KBM-7 (cell line): ENCODE measurements around the gene TPD52L2.

Source experiments
- DNase-seq: peaks from one replicate; pipeline ENCODE4 v3.0.0-alpha.2; 2015
- in situ Hi-C: fragments of 300-500 bp; cut with MboI; formaldehyde crosslinking; loops from 2 replicates; pipeline ENCODE4 v1.14.3; 2020; ENCODE audit warnings: low sequenced_read_pairs, low pct_unique_long_range_greater_than_20kb, mixed read lengths

The TPD52L2 gene

GRCh38 chr20:63833776-63834490 lies 31.1 kb upstream of the TPD52L2 start:
- DNase-seq: no peak
- in situ Hi-C loops: no loop called here

GRCh38 chr20:63834491-63834880 lies 30.6 kb upstream of the TPD52L2 start:
- no peak for DNase-seq
- in situ Hi-C loops: no loop called here

GRCh38 chr20:63835021-63835858 lies 29.8 kb upstream of the TPD52L2 start:
- peak; percentile 53 for DNase-seq
- in situ Hi-C loops: no loop called here

- in situ Hi-C loops: no loop called here
- no peak for DNase-seq
Observed at GRCh38 chr20:63836458-63837344, 28.4 kb upstream of the TPD52L2 start.

- no peak for DNase-seq
Observed at GRCh38 chr20:63837479-63837878, 27.6 kb upstream of the TPD52L2 start.

GRCh38 chr20:63839620-63840019 lies 25.4 kb upstream of the TPD52L2 start:
- in situ Hi-C loops: no loop called here
- no peak for DNase-seq

More at GRCh38 chr20:63837479-63837878, 27.6 kb upstream of the TPD52L2 start:
- in situ Hi-C loops: no loop called here

- DNase-seq: no peak
- in situ Hi-C loops: no loop called here
Observed at GRCh38 chr20:63840405-63840828, 24.7 kb upstream of the TPD52L2 start.

- in situ Hi-C loops: no loop called here
- DNase-seq: no peak
Observed at GRCh38 chr20:63842258-63842657, 22.8 kb upstream of the TPD52L2 start.

- DNase-seq: no peak
- in situ Hi-C loops: no loop called here
Observed at GRCh38 chr20:63843222-63843621, 21.8 kb upstream of the TPD52L2 start.

GRCh38 chr20:63843778-63844177 lies 21.3 kb upstream of the TPD52L2 start:
- in situ Hi-C loops: no loop called here
- DNase-seq: no peak

GRCh38 chr20:63844511-63844991 lies 20.5 kb upstream of the TPD52L2 start:
- DNase-seq: no peak
- in situ Hi-C loops: no loop called here

- in situ Hi-C loops: no loop called here
- DNase-seq: peak; percentile 69
Observed at GRCh38 chr20:63846128-63846771, 18.8 kb upstream of the TPD52L2 start.

- in situ Hi-C loops: no loop called here
- DNase-seq: no peak
Observed at GRCh38 chr20:63846888-63847236, 18.2 kb upstream of the TPD52L2 start.

- peak; percentile 78 for DNase-seq
- in situ Hi-C loops: no loop called here
Observed at GRCh38 chr20:63847237-63848002, 17.6 kb upstream of the TPD52L2 start.

GRCh38 chr20:63848003-63848911 lies 16.8 kb upstream of the TPD52L2 start:
- in situ Hi-C loops: no loop called here
- no peak for DNase-seq

GRCh38 chr20:63850689-63851547 lies 14.2 kb upstream of the TPD52L2 start:
- in situ Hi-C loops: no loop called here
- DNase-seq: peak; percentile 66
